Activated CD4-positive, alpha-beta memory T cell treated with anti-CD3 and anti-CD28 coated beads for 36 hours (primary cell): Measurements from ENCODE around the gene NAGA. TPM values are rescaled to one million over a fixed set of nuclear protein-coding genes. Genes with fewer than 3 reads are reported as not detected.
"Not testable (repeated sequence)": the region's sequence is repeated elsewhere in the genome, so short reads cannot be mapped to it uniquely, and the experiment has no call there.

Experiments used
- CTCF ChIA-PET: fragments of 350-600 bp; sonication (Branson Sonifier 250); formaldehyde crosslinking; loops from one replicate; lab custom pipeline; 2021; ENCODE audit warnings: antibody characterized with exemption, inconsistent platforms; lab: Charles Lee
- POLR2A ChIA-PET: fragments of 350-600 bp; sonication (Branson Sonifier 250); formaldehyde crosslinking; loops from one replicate; lab custom pipeline; 2021; ENCODE audit warnings: antibody characterized with exemption; lab: Charles Lee
- DNase-seq: peaks from one replicate; pipeline ENCODE4 v3.0.0-alpha.2; 2020
- H3K27ac Mint-ChIP-seq: one replicate; pipeline ENCODE4 v1.8.0; 2021; ENCODE audit warnings: mixed read lengths
- H3K27me3 Mint-ChIP-seq: one replicate; pipeline ENCODE4 v1.8.0; 2021; ENCODE audit warnings: mixed read lengths
- H3K36me3 Mint-ChIP-seq: one replicate; pipeline ENCODE4 v1.8.0; 2021; ENCODE audit warnings: mixed read lengths
- H3K4me1 Mint-ChIP-seq: one replicate; pipeline ENCODE4 v1.8.0; 2021; ENCODE audit warnings: low read depth, mixed read lengths
- H3K4me3 Mint-ChIP-seq: one replicate; pipeline ENCODE4 v1.8.0; 2021; ENCODE audit warnings: mild to moderate bottlenecking, mixed read lengths
- H3K9me3 Mint-ChIP-seq: one replicate; pipeline ENCODE4 v1.8.0; 2021; ENCODE audit warnings: mixed read lengths
- intact Hi-C: fragments of 100-400 bp; cut with micrococcal nuclease; formaldehyde crosslinking; loops from one replicate; pipeline ENCODE4 v1.15.1; 2023
- total RNA-seq, 2 experiments: library from RNA; stranded (reverse); gene quantifications; one replicate each; pipeline ENCODE4 v1.2.3, GENCODE V29; 2021

The NAGA gene
- total RNA-seq = 10 to 100 TPM; 28.9 to 30.5 TPM

GRCh38 chr22:42070517-42071422, at the start of gene NAGA:
Gene NAGA (minus strand): TSS chr22:42070812. CDS start chr22:42070297, 515 bp downstream.
- H3K9me3 Mint-ChIP-seq = no peaks in the 10 kb centered on the region
- intact Hi-C loops = loop anchor here (1.0 to 5.0 kb wide), 5 partner anchors 20 to 288 kb away; partner anchors contain the start of genes CENPM, NDUFA6 and SEPTIN3
- H3K4me1 Mint-ChIP-seq = peaks cover 32% of the 10 kb centered on the region
- no peaks in the 10 kb centered on the region for H3K27me3 Mint-ChIP-seq
- peak within 1 kb of the TSS; percentile 89 for H3K27ac Mint-ChIP-seq
- peaks cover 8% of the 10 kb centered on the region for H3K36me3 Mint-ChIP-seq
- peak; percentile 97 for DNase-seq
- peak within 1 kb of the TSS; percentile 88 for H3K4me3 Mint-ChIP-seq
- POLR2A ChIA-PET = interaction anchor here (0.9 to 2.6 kb wide), 8 partner anchors 9 to 270 kb away, joined by 3 to 19 read pairs (median 4); partner anchors contain the start of genes CCDC134, CENPM, NDUFA6 and SMDT1
- CTCF ChIA-PET = interaction anchor here (0.7 to 1.1 kb wide), 3 partner anchors 19 to 367 kb away, joined by 3 to 4 read pairs (median 3); partner anchors contain the start of gene NDUFA6

- H3K9me3 Mint-ChIP-seq = peaks cover 23% of the 10 kb centered on the region
- H3K27ac Mint-ChIP-seq = no peak overlapping the region
- ChIA-PET POLR2A (interaction anchor here (1.5 kb wide), 1 partner anchor 496 kb away, joined by 3 read pairs; the partner anchor contains the start of genes DESI1 and XRCC6), CTCF (interaction anchor here (1.2 to 3.6 kb wide), 6 partner anchors 19 to 327 kb away, joined by 3 to 13 read pairs (median 6); partner anchors contain the start of gene NDUFA6)
- peaks cover 12% of the 10 kb centered on the region for H3K36me3 Mint-ChIP-seq
- intact Hi-C loops = no loop called here
- no peaks in the 10 kb centered on the region for H3K27me3 Mint-ChIP-seq
- no peak for DNase-seq
- H3K4me3 Mint-ChIP-seq = no peak overlapping the region
- peaks cover 26% of the 10 kb centered on the region for H3K4me1 Mint-ChIP-seq
Observed at GRCh38 chr22:42116848-42117424, 46.3 kb upstream of the NAGA start.

GRCh38 chr22:42115420-42115830, 44.8 kb upstream of the NAGA start:
- CTCF ChIA-PET = interaction anchor here (3.6 kb wide), 1 partner anchor 329 kb away, joined by 12 read pairs; no protein-coding TSS in a partner anchor
- H3K27ac Mint-ChIP-seq, intact Hi-C loops, H3K27me3 Mint-ChIP-seq, DNase-seq, POLR2A ChIA-PET, H3K4me3 Mint-ChIP-seq: not testable (repeated sequence)
- Mint-ChIP-seq H3K4me1 (peaks cover 12% of the 10 kb centered on the region), H3K36me3 (peaks cover 12% of the 10 kb centered on the region), H3K9me3 (peaks cover 23% of the 10 kb centered on the region)

- H3K36me3 Mint-ChIP-seq = peaks cover 12% of the 10 kb centered on the region
- H3K27me3 Mint-ChIP-seq = no peaks in the 10 kb centered on the region
- peaks cover 6% of the 10 kb centered on the region for H3K4me1 Mint-ChIP-seq
- no peak overlapping the region for H3K4me3 Mint-ChIP-seq
- H3K27ac Mint-ChIP-seq = no peak overlapping the region
- POLR2A ChIA-PET = no interaction called here
- CTCF ChIA-PET = no interaction called here
- H3K9me3 Mint-ChIP-seq = peaks cover 23% of the 10 kb centered on the region
- no peak for DNase-seq
- intact Hi-C loops = no loop called here
Observed at GRCh38 chr22:42114721-42115120, 44.1 kb upstream of the NAGA start.

GRCh38 chr22:42112793-42113192, 42.2 kb upstream of the NAGA start:
- H3K4me3 Mint-ChIP-seq, H3K4me1 Mint-ChIP-seq, DNase-seq, intact Hi-C loops, H3K27me3 Mint-ChIP-seq, H3K27ac Mint-ChIP-seq, POLR2A ChIA-PET: not testable (repeated sequence)
- CTCF ChIA-PET = interaction anchor here (0.5 to 3.2 kb wide), 4 partner anchors 22 to 362 kb away, joined by 3 to 15 read pairs (median 3); partner anchors contain the start of gene NDUFA6
- peaks cover 23% of the 10 kb centered on the region for H3K9me3 Mint-ChIP-seq
- H3K36me3 Mint-ChIP-seq = peaks cover 12% of the 10 kb centered on the region

- Mint-ChIP-seq H3K4me1 (no peaks in the 10 kb centered on the region), H3K36me3 (peaks cover 12% of the 10 kb centered on the region), H3K27me3 (no peaks in the 10 kb centered on the region), H3K9me3 (peaks cover 23% of the 10 kb centered on the region), H3K27ac (no peak overlapping the region), H3K4me3 (no peak overlapping the region)
- intact Hi-C loops = no loop called here
- CTCF ChIA-PET = interaction anchor here (1.2 to 3.2 kb wide), 2 partner anchors 21 to 144 kb away, joined by 3 to 15 read pairs; partner anchors contain the start of gene NDUFA6
- POLR2A ChIA-PET = no interaction called here
- DNase-seq = no peak
Observed at GRCh38 chr22:42111798-42112197, 41.2 kb upstream of the NAGA start.

- POLR2A ChIA-PET = no interaction called here
- Mint-ChIP-seq H3K9me3 (peaks cover 13% of the 10 kb centered on the region), H3K27ac (no peak overlapping the region), H3K4me3 (no peak overlapping the region), H3K27me3 (no peaks in the 10 kb centered on the region), H3K36me3 (peaks cover 9% of the 10 kb centered on the region), H3K4me1 (no peaks in the 10 kb centered on the region)
- no peak for DNase-seq
- CTCF ChIA-PET = no interaction called here
- intact Hi-C loops = no loop called here
Observed at GRCh38 chr22:42108848-42109247, 38.2 kb upstream of the NAGA start.

- H3K4me3 Mint-ChIP-seq, POLR2A ChIA-PET, H3K4me1 Mint-ChIP-seq, CTCF ChIA-PET, intact Hi-C loops, H3K27ac Mint-ChIP-seq, DNase-seq, H3K27me3 Mint-ChIP-seq: not testable (repeated sequence)
- peaks cover 30% of the 10 kb centered on the region for H3K36me3 Mint-ChIP-seq
- H3K9me3 Mint-ChIP-seq = peaks cover 32% of the 10 kb centered on the region
Observed at GRCh38 chr22:42104332-42104860, 33.8 kb upstream of the NAGA start.

- CTCF ChIA-PET = interaction anchor here (2.0 kb wide), 1 partner anchor 10 kb away, joined by 7 read pairs; the partner anchor contains the start of gene NDUFA6
- POLR2A ChIA-PET = no interaction called here
- no peaks in the 10 kb centered on the region for H3K4me1 Mint-ChIP-seq
- peaks cover 37% of the 10 kb centered on the region for H3K36me3 Mint-ChIP-seq
- H3K4me3 Mint-ChIP-seq = no peak overlapping the region
- H3K9me3 Mint-ChIP-seq = peaks cover 34% of the 10 kb centered on the region
- H3K27ac Mint-ChIP-seq = no peak overlapping the region
- intact Hi-C loops = no loop called here
- no peaks in the 10 kb centered on the region for H3K27me3 Mint-ChIP-seq
- DNase-seq = no peak
Observed at GRCh38 chr22:42101199-42101598, 30.6 kb upstream of the NAGA start.

- H3K27ac Mint-ChIP-seq = peak overlapping the region; percentile 99
- H3K27me3 Mint-ChIP-seq = no peaks in the 10 kb centered on the region
- intact Hi-C loops = loop anchor here (1.0 to 5.0 kb wide), 7 partner anchors 29 to 461 kb away; partner anchors contain the start of genes SERHL2 and SREBF2
- ChIA-PET CTCF (interaction anchor here (0.7 to 5.5 kb wide), 25 partner anchors 11 to 382 kb away, joined by 3 to 75 read pairs (median 5); partner anchors contain the start of genes CENPM, SEPTIN3 and SMDT1), POLR2A (interaction anchor here (0.8 to 4.3 kb wide), 13 partner anchors 11 to 523 kb away, joined by 3 to 52 read pairs (median 5); partner anchors contain the start of genes CCDC134, CENPM, NAGA and SMDT1)
- peaks cover 26% of the 10 kb centered on the region for H3K4me1 Mint-ChIP-seq
- peaks cover 7% of the 10 kb centered on the region for H3K9me3 Mint-ChIP-seq
- H3K4me3 Mint-ChIP-seq = peak overlapping the region; percentile 97
- peaks cover 26% of the 10 kb centered on the region for H3K36me3 Mint-ChIP-seq
- no peak for DNase-seq
Observed at GRCh38 chr22:42091455-42091782, 20.8 kb upstream of the NAGA start.
